MCF 10A (cell line): ENCODE results near the gene MAP3K15. TPM values are rescaled to one million over a fixed set of nuclear protein-coding genes. Genes with fewer than 3 reads are reported as not detected.

Experiments
- BruUV-seq: library from RNA; stranded (reverse); fragments of 400-500 nt; replicated peaks from 2 replicates; lab custom pipeline; 2021; lab: Mats Ljungman, UMichigan
- CTCF ChIA-PET: fragments of 300-600 bp; sonication (Branson Sonifier 250); formaldehyde crosslinking; extraction: SDS; loops from one replicate; lab custom pipeline; 2021; ENCODE audit warnings: antibody characterized with exemption, inconsistent platforms; lab: Yijun Ruan, JAX
- POLR2A ChIA-PET: fragments of 300-600, 350-650 bp; sonication (Branson Sonifier 250); formaldehyde crosslinking; extraction: SDS; loops from one replicate; lab custom pipeline; 2020; ENCODE audit warnings: antibody characterized with exemption, inconsistent platforms; lab: Yijun Ruan, JAX
- DNase-seq: peaks from one replicate; pipeline ENCODE4 v3.0.0-alpha.2; 2018; ENCODE audit not compliant: unreplicated experiment
- H3K27ac Mint-ChIP-seq: one replicate; pipeline ENCODE4 v1.8.0; 2022; ENCODE audit warnings: mild to moderate bottlenecking, low read depth, mixed read lengths; ENCODE audit not compliant: unreplicated experiment
- H3K27me3 Mint-ChIP-seq: one replicate; pipeline ENCODE4 v1.8.0; 2022; ENCODE audit warnings: mixed read lengths; ENCODE audit not compliant: insufficient read depth, unreplicated experiment
- H3K36me3 Mint-ChIP-seq: one replicate; pipeline ENCODE4 v1.8.0; 2022; ENCODE audit warnings: mild to moderate bottlenecking, moderate library complexity, mixed read lengths; ENCODE audit not compliant: insufficient read depth, unreplicated experiment
- H3K4me1 Mint-ChIP-seq: one replicate; pipeline ENCODE4 v1.8.0; 2022; ENCODE audit warnings: mixed read lengths; ENCODE audit not compliant: insufficient read depth, unreplicated experiment
- H3K4me3 Mint-ChIP-seq: one replicate; pipeline ENCODE4 v1.8.0; 2022; ENCODE audit warnings: mild to moderate bottlenecking, moderate library complexity, mixed read lengths; ENCODE audit not compliant: unreplicated experiment
- H3K9me3 Mint-ChIP-seq: one replicate; pipeline ENCODE4 v1.8.0; 2022; ENCODE audit warnings: mixed read lengths; ENCODE audit not compliant: unreplicated experiment
- CTCF ChIP-seq: fragments of 200-600 bp; IDR thresholded peaks from one replicate; pipeline ENCODE4 v1.8.0; 2022; ENCODE audit warnings: antibody characterized with exemption, mild to moderate bottlenecking; ENCODE audit not compliant: unreplicated experiment
- intact Hi-C: fragments of 100-400 bp; cut with micrococcal nuclease; formaldehyde crosslinking; loops from 2 replicates; pipeline ENCODE4 v1.14.1; 2022
- total RNA-seq: library from RNA; stranded (reverse); gene quantifications from 2 replicates; pipeline ENCODE4 v1.2.3, GENCODE V29; 2022

MAP3K15 gene
- total RNA-seq, 1 experiment from 2014 or later: not detected

GRCh38 chrX:19544693-19545305 is 29.5 kb upstream of the MAP3K15 start:
- no TSS peak for BruUV-seq
- Mint-ChIP-seq H3K4me1 (no peaks in the 10 kb centered on the region), H3K27ac (no peak overlapping the region), H3K36me3 (no peaks in the 10 kb centered on the region), H3K27me3 (peaks cover 66% of the 10 kb centered on the region), H3K9me3 (no peaks in the 10 kb centered on the region), H3K4me3 (no peak overlapping the region)
- peak; percentile 79 for TF ChIP-seq CTCF
- DNase-seq: peak; percentile 71
- intact Hi-C loops: loop anchor here (1.0 kb wide), 2 partner anchors 344 to 523 kb away; no protein-coding TSS in a partner anchor
- ChIA-PET POLR2A (no interaction called here), CTCF (interaction anchor here (0.6 to 1.7 kb wide), 5 partner anchors 9 to 206 kb away, joined by 3 to 5 read pairs (median 3); no protein-coding TSS in a partner anchor)

- Mint-ChIP-seq H3K4me1 (no peaks in the 10 kb centered on the region), H3K4me3 (no peak overlapping the region), H3K27me3 (peaks cover 64% of the 10 kb centered on the region), H3K36me3 (no peaks in the 10 kb centered on the region), H3K9me3 (no peaks in the 10 kb centered on the region), H3K27ac (no peak overlapping the region)
- ChIA-PET CTCF (interaction anchor here (0.6 to 0.7 kb wide), 2 partner anchors 283 to 596 kb away, joined by 3 read pairs; no protein-coding TSS in a partner anchor), POLR2A (no interaction called here)
- TF ChIP-seq CTCF: no peak
- intact Hi-C loops: loop anchor here (1.0 kb wide), 2 partner anchors 344 to 523 kb away; no protein-coding TSS in a partner anchor
- BruUV-seq: no TSS peak
- no peak for DNase-seq
Observed at GRCh38 chrX:19543951-19544381, 28.7 kb upstream of the MAP3K15 start.

GRCh38 chrX:19543020-19543715 is 27.9 kb upstream of the MAP3K15 start:
- Mint-ChIP-seq H3K36me3 (no peaks in the 10 kb centered on the region), H3K4me3 (no peak overlapping the region), H3K4me1 (no peaks in the 10 kb centered on the region), H3K27ac (no peak overlapping the region), H3K27me3 (peaks cover 56% of the 10 kb centered on the region), H3K9me3 (no peaks in the 10 kb centered on the region)
- ChIA-PET CTCF (interaction anchor here (0.6 to 0.7 kb wide), 5 partner anchors 283 to 1076 kb away, joined by 3 to 4 read pairs (median 3); no protein-coding TSS in a partner anchor), POLR2A (no interaction called here)
- no TSS peak for BruUV-seq
- intact Hi-C loops: no loop called here
- DNase-seq: no peak
- TF ChIP-seq CTCF: no peak

GRCh38 chrX:19541931-19542330 is 26.6 kb upstream of the MAP3K15 start:
- Mint-ChIP-seq H3K27me3 (peaks cover 50% of the 10 kb centered on the region), H3K4me1 (no peaks in the 10 kb centered on the region), H3K27ac (no peak overlapping the region), H3K36me3 (no peaks in the 10 kb centered on the region), H3K4me3 (no peak overlapping the region), H3K9me3 (no peaks in the 10 kb centered on the region)
- CTCF ChIA-PET: interaction anchor here (0.5 to 0.6 kb wide), 2 partner anchors 12 to 27 kb away, joined by 3 to 4 read pairs; no protein-coding TSS in a partner anchor
- no peak for DNase-seq
- POLR2A ChIA-PET: no interaction called here
- TF ChIP-seq CTCF: no peak
- intact Hi-C loops: no loop called here
- BruUV-seq: no TSS peak
